GM23338 (cell line): ENCODE data around the gene SRCIN1. TPM values are rescaled to one million over a fixed set of nuclear protein-coding genes. Genes with fewer than 3 reads are reported as not detected.

Experiments
- ATAC-seq: fragments of 200-7000 bp; cut with Tn5 transposase; 3 replicates; pipeline ENCODE4 v1.9.1; 2020
- DNase-seq: peaks from one replicate; pipeline ENCODE4 v3.0.0-alpha.2; 2015; ENCODE audit warnings: low spot score
- H2AFZ ChIP-seq: fragments of 200-600 bp; sonication (generic); 2 replicates; pipeline ENCODE4 v1.8.0; 2016; ENCODE audit warnings: antibody characterized with exemption, mild to moderate bottlenecking, moderate library complexity
- H3F3A ChIP-seq: fragments of 200-600 bp; sonication (generic); replicated peaks from 2 replicates; pipeline ENCODE4 v1.8.0; 2017; ENCODE audit warnings: antibody characterized with exemption, mixed run types, low read depth
- H3K27ac ChIP-seq: fragments of 200-600 bp; sonication (generic); 2 replicates; pipeline ENCODE4 v1.6.1; 2016; ENCODE audit warnings: low read depth
- H3K27me3 ChIP-seq: fragments of 200-600 bp; sonication (generic); 2 replicates; pipeline ENCODE4 v1.8.0; 2016; ENCODE audit warnings: mild to moderate bottlenecking, mixed run types, moderate library complexity; ENCODE audit not compliant: insufficient read depth
- H3K36me3 ChIP-seq: fragments of 200-600 bp; sonication (generic); 2 replicates; pipeline ENCODE4 v1.8.0; 2016; ENCODE audit warnings: mild to moderate bottlenecking; ENCODE audit not compliant: insufficient read depth
- H3K4me1 ChIP-seq: fragments of 200-600 bp; sonication (generic); 2 replicates; pipeline ENCODE4 v1.8.0; 2016; ENCODE audit warnings: mild to moderate bottlenecking, moderate library complexity; ENCODE audit not compliant: insufficient read depth
- H3K4me2 ChIP-seq: fragments of 200-600 bp; sonication (generic); 2 replicates; pipeline ENCODE4 v1.7.1; 2017; ENCODE audit warnings: mixed run types
- H3K4me3 ChIP-seq: fragments of 200-600 bp; sonication (generic); 2 replicates; pipeline ENCODE4 v1.6.1; 2016; ENCODE audit warnings: mixed run types
- H3K79me2 ChIP-seq: fragments of 200-600 bp; sonication (generic); replicated peaks from 2 replicates; pipeline ENCODE4 v1.8.0; 2017; ENCODE audit warnings: mild to moderate bottlenecking; ENCODE audit not compliant: insufficient read depth
- H3K9me2 ChIP-seq: fragments of 200-600 bp; sonication (generic); 2 replicates; pipeline ENCODE4 v1.8.0; 2017; ENCODE audit not compliant: insufficient read depth
- H4K20me1 ChIP-seq: fragments of 200-600 bp; sonication (generic); replicated peaks from 2 replicates; pipeline ENCODE4 v1.8.0; 2017; ENCODE audit warnings: mild to moderate bottlenecking; ENCODE audit not compliant: insufficient read depth
- H3K27ac Mint-ChIP-seq: 2 replicates; pipeline ENCODE4 v1.8.0; 2020; ENCODE audit warnings: inconsistent platforms, mild to moderate bottlenecking, moderate library complexity, mixed read lengths
- H3K27me3 Mint-ChIP-seq: 3 replicates; pipeline ENCODE4 v1.8.0; 2022; ENCODE audit warnings: low read depth, mild to moderate bottlenecking, moderate library complexity, mixed read lengths, inconsistent platforms; ENCODE audit not compliant: insufficient read depth, poor library complexity
- H3K36me3 Mint-ChIP-seq: 3 replicates; pipeline ENCODE4 v1.8.0; 2021; ENCODE audit warnings: low read depth, mild to moderate bottlenecking, inconsistent platforms, moderate library complexity, mixed read lengths
- H3K4me1 Mint-ChIP-seq: 3 replicates; pipeline ENCODE4 v1.8.0; 2020; ENCODE audit warnings: mild to moderate bottlenecking, inconsistent platforms, mixed read lengths
- H3K4me3 Mint-ChIP-seq: 3 replicates; pipeline ENCODE4 v1.8.0; 2021; ENCODE audit warnings: moderate library complexity, mild to moderate bottlenecking, inconsistent platforms, mixed read lengths
- H3K9me3 Mint-ChIP-seq: 3 replicates; pipeline ENCODE4 v1.8.0; 2020; ENCODE audit warnings: moderate library complexity, mild to moderate bottlenecking, inconsistent platforms, mixed read lengths
- CTCF ChIP-seq, 2 experiments: fragments of 200-600 bp in 1 of 2; sonication (generic) in 1 of 2; conservative IDR thresholded peaks; 2 replicates each; pipeline versions ENCODE4 v1.5.1 to v1.6.1; 2016 to 2017; ENCODE audit warnings: antibody characterized with exemption in 2 of 2, low read depth in 2 of 2, mild to moderate bottlenecking in 2 of 2, moderate library complexity in 1 of 2
- ETS1 ChIP-seq: IDR thresholded peaks from 2 replicates; pipeline ENCODE4 v1.6.1; 2016; ENCODE audit warnings: antibody characterized with exemption
- EZH2phosphoT487 ChIP-seq: fragments of 200-600 bp; sonication (generic); IDR thresholded peaks from one replicate; pipeline ENCODE4 v1.8.1; 2018; ENCODE audit warnings: antibody characterized with exemption; ENCODE audit not compliant: unreplicated experiment
- JUNB ChIP-seq: IDR thresholded peaks from one replicate; pipeline ENCODE4 v1.6.1; 2016; ENCODE audit warnings: antibody characterized with exemption; ENCODE audit not compliant: unreplicated experiment
- STAT1 ChIP-seq: IDR thresholded peaks from one replicate; pipeline ENCODE4 v1.6.1; 2016; ENCODE audit warnings: antibody characterized with exemption; ENCODE audit not compliant: unreplicated experiment
- ZNF114 ChIP-seq: fragments of 250-450 bp; sonication (Bioruptor Pico); IDR thresholded peaks from 2 replicates; pipeline ENCODE4 v1.5.0; 2020; ENCODE audit warnings: mild to moderate bottlenecking, moderate library complexity
- ZNF462 ChIP-seq: fragments of 250-450 bp; sonication (Bioruptor Pico); IDR thresholded peaks from 2 replicates; pipeline ENCODE4 v1.5.0; 2020; ENCODE audit warnings: mild to moderate bottlenecking, moderate library complexity
- polyA plus RNA-seq: library from polyadenylated mRNA; unstranded; fragments of >200 nt; fragmentation: Nextera tagmentation; extraction: Ambion mirVana; gene quantifications from 2 replicates; pipeline ENCODE4 v1.2.1, GENCODE V29; 2016
- total RNA-seq: library from RNA; depleted of rRNA; stranded (reverse); fragments of >200 nt; shearing (Covaris generic); gene quantifications from 2 replicates; pipeline ENCODE4 v1.2.3, GENCODE V29; 2014

The SRCIN1 gene
- total and polyA plus RNA-seq, 2 experiments from 2014 or later: 0.87 to 2.2 TPM

GRCh38 chr17:38597375-38597774 lies 8.4 kb downstream of the SRCIN1 start (continued):
- TF ChIP-seq ZNF462 (no peak), CTCF (conservative IDR thresholded peaks at IDR 0.05; ENCODE audit: low read depth in 2 of 2) (no peak), JUNB (no peak), ZNF114 (no peak)

- Mint-ChIP-seq H3K27me3 (peaks cover 38% of the 10 kb centered on the region), H3K27ac (peak overlapping the region; percentile 13; the same call in 1 of the 2 replicates), H3K4me3 (no peak overlapping the region; the same call in 2 of the 3 replicates), H3K4me1 (peaks cover 89% of the 10 kb centered on the region), H3K36me3 (no peaks in the 10 kb centered on the region), H3K9me3 (no peaks in the 10 kb centered on the region)
- no peaks in the 10 kb centered on the region for H3K9me2 ChIP-seq
- no peaks in the 10 kb centered on the region for H3K36me3 ChIP-seq
- no peak overlapping the region for H3K4me3 ChIP-seq
- no peak for ATAC-seq
- no peak overlapping the region for H3K27ac ChIP-seq
- no peak overlapping the region for H3K4me2 ChIP-seq
- H3F3A ChIP-seq: peaks cover 15% of the 10 kb centered on the region; the same call in 1 of the 2 replicates
- DNase-seq: no peak
- H3K27me3 ChIP-seq: peaks cover 47% of the 10 kb centered on the region
- peaks cover 52% of the 10 kb centered on the region for H3K4me1 ChIP-seq
- H3K79me2 ChIP-seq: no peaks in the 10 kb centered on the region
- H4K20me1 ChIP-seq: no peaks in the 10 kb centered on the region
- H2AFZ ChIP-seq: no peak overlapping the region
- TF ChIP-seq ZNF462: no peak
- no peak for TF ChIP-seq ETS1
- no peak for TF ChIP-seq EZH2phosphoT487
- no peak for TF ChIP-seq STAT1
Measured at GRCh38 chr17:38596651-38597050, 9.1 kb downstream of the SRCIN1 start.
